KOPT-K1 (cell line): ENCODE data around the gene AUTS2.

ENCODE experiments used
- H3K27ac ChIP-seq: fragments of 200-600 bp; sonication (generic); 2 replicates; pipeline ENCODE4 v1.5.1; 2016; ENCODE audit warnings: antibody characterized with exemption, mild to moderate bottlenecking, low read depth, low read length; ENCODE audit not compliant: poor library complexity, severe bottlenecking
- H3K36me3 ChIP-seq: fragments of 200-600 bp; sonication (generic); 2 replicates; pipeline ENCODE4 v1.5.1; 2017; ENCODE audit warnings: antibody characterized with exemption, mild to moderate bottlenecking, low read length, moderate library complexity; ENCODE audit not compliant: insufficient read depth
- H3K9me3 ChIP-seq: fragments of 200-600 bp; sonication (generic); 2 replicates; pipeline ENCODE4 v1.5.1; 2017; ENCODE audit warnings: antibody characterized with exemption, low read length, mild to moderate bottlenecking; ENCODE audit not compliant: insufficient read depth, poor library complexity, severe bottlenecking

The AUTS2 gene

GRCh38 chr7:70317356-70317755, 719.1 kb downstream of the AUTS2 start:
- no peak overlapping the region for H3K27ac ChIP-seq
- no peaks in the 10 kb centered on the region for H3K36me3 ChIP-seq
- no peaks in the 10 kb centered on the region for H3K9me3 ChIP-seq

GRCh38 chr7:70318511-70318910, 720.2 kb downstream of the AUTS2 start:
- H3K36me3 ChIP-seq: no peaks in the 10 kb centered on the region
- no peak overlapping the region for H3K27ac ChIP-seq
- no peaks in the 10 kb centered on the region for H3K9me3 ChIP-seq

GRCh38 chr7:70319057-70319456, 720.8 kb downstream of the AUTS2 start:
- Histone ChIP-seq H3K27ac (no peak overlapping the region), H3K9me3 (no peaks in the 10 kb centered on the region), H3K36me3 (no peaks in the 10 kb centered on the region)

- Histone ChIP-seq H3K36me3 (no peaks in the 10 kb centered on the region), H3K9me3 (no peaks in the 10 kb centered on the region), H3K27ac (no peak overlapping the region)
These were observed 722.8 kb downstream of the AUTS2 start for GRCh38 chr7:70321016-70321590.

- Histone ChIP-seq H3K36me3 (no peaks in the 10 kb centered on the region), H3K9me3 (no peaks in the 10 kb centered on the region)
These were observed 724.6 kb downstream of the AUTS2 start for GRCh38 chr7:70322856-70323255.

GRCh38 chr7:70325509-70326101, 727.3 kb downstream of the AUTS2 start:
- Histone ChIP-seq H3K27ac (no peak overlapping the region), H3K9me3 (no peaks in the 10 kb centered on the region), H3K36me3 (no peaks in the 10 kb centered on the region)

More at GRCh38 chr7:70322856-70323255, 724.6 kb downstream of the AUTS2 start:
- H3K27ac ChIP-seq: no peak overlapping the region

- H3K27ac ChIP-seq: no peak overlapping the region
- H3K9me3 ChIP-seq: no peaks in the 10 kb centered on the region
- H3K36me3 ChIP-seq: no peaks in the 10 kb centered on the region
These were observed 736.0 kb downstream of the AUTS2 start for GRCh38 chr7:70334295-70334694.

GRCh38 chr7:70334871-70335270, 736.6 kb downstream of the AUTS2 start:
- no peak overlapping the region for H3K27ac ChIP-seq
- H3K9me3 ChIP-seq: no peaks in the 10 kb centered on the region
- no peaks in the 10 kb centered on the region for H3K36me3 ChIP-seq

GRCh38 chr7:70336536-70336935, 738.3 kb downstream of the AUTS2 start:
- Histone ChIP-seq H3K27ac (no peak overlapping the region), H3K9me3 (no peaks in the 10 kb centered on the region), H3K36me3 (no peaks in the 10 kb centered on the region)

- Histone ChIP-seq H3K9me3 (no peaks in the 10 kb centered on the region), H3K36me3 (no peaks in the 10 kb centered on the region), H3K27ac (no peak overlapping the region)
These were observed 739.7 kb downstream of the AUTS2 start for GRCh38 chr7:70338015-70338414.

- H3K9me3 ChIP-seq: no peaks in the 10 kb centered on the region
- H3K36me3 ChIP-seq: no peaks in the 10 kb centered on the region
- no peak overlapping the region for H3K27ac ChIP-seq
These were observed 742.0 kb downstream of the AUTS2 start for GRCh38 chr7:70340236-70340635.

- no peaks in the 10 kb centered on the region for H3K9me3 ChIP-seq
- H3K27ac ChIP-seq: no peak overlapping the region
- H3K36me3 ChIP-seq: no peaks in the 10 kb centered on the region
These were observed 743.2 kb downstream of the AUTS2 start for GRCh38 chr7:70341446-70341845.

GRCh38 chr7:70343519-70343918, 745.2 kb downstream of the AUTS2 start:
- Histone ChIP-seq H3K27ac (no peak overlapping the region), H3K9me3 (no peaks in the 10 kb centered on the region), H3K36me3 (no peaks in the 10 kb centered on the region)

- H3K36me3 ChIP-seq: no peaks in the 10 kb centered on the region
- no peaks in the 10 kb centered on the region for H3K9me3 ChIP-seq
- H3K27ac ChIP-seq: no peak overlapping the region
These were observed 746.5 kb downstream of the AUTS2 start for GRCh38 chr7:70344726-70345125.

- no peaks in the 10 kb centered on the region for H3K36me3 ChIP-seq
- no peak overlapping the region for H3K27ac ChIP-seq
- H3K9me3 ChIP-seq: no peaks in the 10 kb centered on the region
These were observed 748.7 kb downstream of the AUTS2 start for GRCh38 chr7:70346844-70347462.
